Motor neuron (in vitro differentiated cells): ENCODE results near the gene SEMA6B. TPM values are rescaled to one million over a fixed set of nuclear protein-coding genes. Genes with fewer than 3 reads are reported as not detected.
A peak's percentile ranks its signal among the peaks of the same experiment; 100 is the strongest.

Source experiments
- ATAC-seq, 8 experiments: fragments of 200-7000 bp; cut with Tn5 transposase; replicated peaks in 6 of 8; 2 replicates each; pipeline ENCODE4 v1.8.0; 2021; ENCODE audit warnings: mild to moderate bottlenecking in 8 of 8, moderate library complexity in 8 of 8
- H3K27ac ChIP-seq, 2 donors: fragments of 250-450 bp; sonication (Bioruptor Pico); 2 replicates each; pipeline ENCODE4 v1.9.0; 2021; ENCODE audit warnings: antibody characterized with exemption in 2 of 2, mild to moderate bottlenecking in 2 of 2, moderate library complexity in 1 of 2
- H3K4me1 ChIP-seq, 2 donors: fragments of 250-450 bp; sonication (Bioruptor Pico); replicated peaks in 1 of 2; 2 replicates each; pipeline ENCODE4 v1.6.1; 2021; ENCODE audit warnings: antibody characterized with exemption in 2 of 2, mild to moderate bottlenecking in 2 of 2, moderate library complexity in 1 of 2
- H3K4me3 ChIP-seq, 5 donors: fragments of 250-450 bp; sonication (Bioruptor Pico); 2 replicates each; pipeline ENCODE4 v1.9.0; 2021; ENCODE audit warnings: antibody characterized with exemption in 5 of 5, mild to moderate bottlenecking in 5 of 5, moderate library complexity in 4 of 5
- WGBS, 10 experiments: fragments of 450-650 bp; shearing (Covaris generic); methylation state at CpG; one replicate each; pipeline ENCODE4 v1.0.0; 2022; 5-methylcytosine and 5-hydroxymethylcytosine counted together
- in situ Hi-C, 9 experiments: fragments of 400-800 bp; cut with MboI; loops; one replicate each; pipeline ENCODE4 v1.15.0; 2021; ENCODE audit warnings: low sequenced_read_pairs in 9 of 9, low pct_unique_long_range_greater_than_20kb in 2 of 9; ENCODE audit not compliant: unreplicated experiment in 9 of 9
- total RNA-seq, 8 experiments: library from RNA; unstranded; fragments of 300-600 nt; gene quantifications; 2 replicates each; pipeline versions ENCODE4 v1.2.3 to v1.2.4, GENCODE V29; 2022

SEMA6B gene
- total RNA-seq, 8 experiments from 2014 or later = 0.56 to 35.1 (median 13.7) TPM

DNA sequence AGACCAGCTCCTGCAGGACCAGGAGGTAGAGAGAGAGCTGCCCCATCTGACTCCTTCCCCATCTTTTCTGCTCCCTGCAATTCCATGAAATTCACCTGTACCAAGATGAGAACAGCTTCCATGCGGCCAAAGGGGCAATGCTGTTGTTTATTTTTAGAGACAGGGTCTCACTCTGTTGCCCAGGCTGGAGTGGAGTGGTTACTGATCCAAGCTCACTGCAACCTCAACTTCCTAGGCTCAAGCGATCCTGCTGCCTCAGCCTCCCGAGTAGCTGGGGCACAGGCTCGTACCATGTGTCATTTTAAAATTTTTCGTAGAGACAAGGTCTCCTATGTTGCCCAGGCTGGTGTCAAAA is 37.6 kb downstream of the SEMA6B start:
- in situ Hi-C loops = no loop called here
- Histone ChIP-seq H3K4me3 (no peak overlapping the region), H3K4me1 (no peaks in the 10 kb centered on the region), H3K27ac (no peak overlapping the region)
- WGBS, 10 experiments = 20 to 96% (median 78%) methylated on average over 1 to 4 of the region's 5 CpGs; no CpG with 5 or more reads in 3 of the 10 experiments
- ATAC-seq = no peak

DNA sequence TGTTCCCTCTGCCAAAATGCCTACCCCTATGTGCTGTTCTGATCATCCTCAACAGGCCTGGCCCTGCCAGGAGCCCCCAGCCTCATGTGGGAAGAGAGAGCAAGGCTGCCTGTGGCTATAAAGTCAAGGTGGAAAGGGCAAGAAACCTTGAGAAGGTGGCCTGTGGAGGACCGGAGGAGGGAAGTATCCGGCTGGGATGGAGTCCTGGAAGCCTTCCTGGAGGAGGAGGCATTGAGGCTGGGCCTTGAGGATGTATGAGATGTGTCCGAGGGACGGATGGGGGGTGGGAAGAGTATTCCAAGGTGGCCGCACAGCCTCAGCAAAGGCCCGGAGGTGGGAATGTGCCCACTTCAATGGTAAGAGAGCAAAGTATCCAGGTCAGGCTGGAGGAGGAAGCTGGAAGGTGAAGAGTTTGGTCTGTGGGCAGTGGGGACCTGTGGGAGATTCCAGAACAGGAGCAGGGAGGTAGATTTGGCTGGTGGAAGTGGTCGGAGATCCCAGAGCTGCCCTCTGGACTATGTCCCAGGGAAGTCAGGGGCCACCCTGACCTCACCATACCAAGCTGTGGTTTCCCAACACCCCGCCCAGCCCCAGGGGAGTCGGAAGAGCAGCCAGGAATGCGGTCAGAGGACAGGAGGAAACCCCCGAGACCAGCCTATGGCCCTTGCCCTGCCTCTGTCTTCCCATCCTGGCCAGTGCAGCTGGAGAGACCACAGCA is 38.2 kb downstream of the SEMA6B start:
- in situ Hi-C loops = no loop called here
- Histone ChIP-seq H3K27ac (no peak overlapping the region), H3K4me1 (no peaks in the 10 kb centered on the region), H3K4me3 (no peak overlapping the region)
- WGBS, 10 experiments = 36 to 87% (median 79%) methylated on average over 3 to 6 of the region's 11 CpGs; no CpG with 5 or more reads in 2 of the 10 experiments
- peak in 1 of 8 experiments; percentile 25 for ATAC-seq

- in situ Hi-C loops = no loop called here
- Histone ChIP-seq H3K4me3 (no peak overlapping the region), H3K27ac (no peak overlapping the region), H3K4me1 (no peaks in the 10 kb centered on the region)
- ATAC-seq = peak in 5 of 8 experiments; percentile 21 to 46 (median 31)
- WGBS, 10 experiments = 17 to 100% (median 60%) methylated on average over 1 to 7 of the region's 9 CpGs; no CpG with 5 or more reads in 3 of the 10 experiments
Measured at GRCh38 chr19:4519521-4520277, 39.8 kb downstream of the SEMA6B start.

DNA sequence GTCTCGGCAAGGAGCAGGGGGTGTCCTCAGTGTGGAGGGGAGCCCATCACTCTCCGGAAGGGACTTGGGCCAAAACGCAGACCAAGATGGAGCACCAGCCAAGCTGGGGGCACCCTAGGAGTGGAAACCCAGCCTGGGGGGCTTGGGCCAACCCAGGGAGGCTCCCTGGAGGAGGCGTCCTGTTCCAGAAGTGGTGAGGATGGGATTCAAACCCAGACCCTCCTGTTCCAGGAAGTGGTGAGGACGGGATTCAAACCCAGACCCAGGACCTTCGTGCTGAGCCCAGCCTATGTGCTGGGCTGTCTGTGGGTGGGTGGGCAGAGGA is 40.4 kb downstream of the SEMA6B start:
- no peak for ATAC-seq
- Histone ChIP-seq H3K4me3 (no peak overlapping the region), H3K4me1 (no peaks in the 10 kb centered on the region), H3K27ac (no peak overlapping the region)
- in situ Hi-C loops = no loop called here
- 90 to 100% (median 95%) methylated on average over 1 to 4 of the region's 6 CpGs; no CpG with 5 or more reads in 7 of the 10 experiments for WGBS, 10 experiments

DNA sequence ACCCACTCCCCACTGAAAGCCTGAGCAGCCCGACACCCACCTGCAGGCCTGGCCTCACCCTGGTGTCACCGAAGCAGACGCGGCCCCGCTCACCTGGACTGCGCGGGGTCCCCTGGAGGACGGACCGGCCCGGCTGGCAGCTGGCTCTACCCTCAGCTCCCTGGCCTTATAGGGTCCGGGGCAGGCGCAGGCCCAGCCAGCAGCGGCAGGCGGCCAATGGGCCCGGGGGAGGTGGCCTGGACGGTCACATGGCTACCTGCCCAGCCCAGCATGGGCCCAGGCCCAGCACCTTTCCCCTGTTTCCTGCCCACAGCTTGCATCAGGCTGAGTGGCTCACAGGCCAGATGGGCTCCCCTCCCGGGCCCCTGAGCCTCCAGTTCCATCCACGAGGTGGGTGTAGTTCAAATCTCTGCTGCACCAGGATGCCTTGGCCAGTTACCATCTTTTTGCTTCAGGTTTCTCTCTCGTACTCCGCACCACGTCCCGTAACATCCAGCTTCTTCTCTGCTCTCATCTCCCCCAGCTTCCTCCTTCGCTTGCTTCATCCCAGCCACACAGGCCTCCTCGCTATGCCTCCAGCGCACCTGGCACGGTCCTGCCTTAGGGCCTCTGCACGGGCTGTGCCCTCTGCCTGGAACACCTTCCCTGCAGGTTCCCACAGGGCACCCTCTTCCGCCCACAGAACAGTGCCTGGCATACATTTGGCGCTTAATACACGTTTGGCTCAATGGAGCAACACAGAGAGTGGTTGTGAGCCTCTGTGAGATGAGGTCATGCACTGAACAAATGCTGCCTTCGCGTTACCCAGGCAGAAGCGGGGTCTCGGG is 40.9 kb downstream of the SEMA6B start, which contains the start of gene PLIN4:
PLIN4 (minus strand) TSS at position 142 of the 827 bp plus-strand sequence. CDS start 214 bp downstream, outside the sequence.
- no peak within 1 kb of the TSS for H3K4me3 ChIP-seq
- no peak within 1 kb of the TSS for H3K27ac ChIP-seq
- H3K4me1 ChIP-seq = no peaks in the 10 kb centered on the region
- 50 to 100% (median 89%) methylated on average over 1 to 7 of the region's 34 CpGs; no CpG with 5 or more reads in 4 of the 10 experiments for WGBS, 10 experiments
- ATAC-seq = peak; percentile 9 to 58 (median 41)
- in situ Hi-C loops = no loop called here

- in situ Hi-C loops = no loop called here
- peak in 1 of 8 experiments; percentile 3 for ATAC-seq
- no peak overlapping the region for H3K27ac ChIP-seq
- no peaks in the 10 kb centered on the region for H3K4me1 ChIP-seq
- no peak overlapping the region for H3K4me3 ChIP-seq
- 48 to 87% (median 70%) methylated on average over 2 to 7 of the region's 24 CpGs; no CpG with 5 or more reads in 7 of the 10 experiments for WGBS, 10 experiments
Measured at GRCh38 chr19:4517451-4518057, 41.9 kb downstream of the SEMA6B start.

GRCh38 chr19:4516939-4517300 is 42.6 kb downstream of the SEMA6B start:
- WGBS, 10 experiments = 54% methylated on average over 5 of the region's 8 CpGs; no CpG with 5 or more reads in 9 of the 10 experiments
- in situ Hi-C loops = no loop called here

GRCh38 chr19:4516199-4516938 is 43.1 kb downstream of the SEMA6B start:
- no peak overlapping the region for H3K4me3 ChIP-seq
- no peak overlapping the region for H3K27ac ChIP-seq
- 47 to 100% (median 68%) methylated on average over 1 to 3 of the region's 14 CpGs; no CpG with 5 or more reads in 2 of the 10 experiments for whole genome bisulfite sequencing, 10 experiments
- ATAC-seq = peak in 2 of 8 experiments; percentile 6 to 8
- H3K4me1 ChIP-seq = no peaks in the 10 kb centered on the region
- in situ Hi-C loops = no loop called here

More at GRCh38 chr19:4516939-4517300, 42.6 kb downstream of the SEMA6B start:
- no peak overlapping the region for H3K4me3 ChIP-seq
- ATAC-seq = peak in 6 of 8 experiments; percentile 20 to 32 (median 28)
- H3K27ac ChIP-seq = no peak overlapping the region
- H3K4me1 ChIP-seq = no peaks in the 10 kb centered on the region

DNA sequence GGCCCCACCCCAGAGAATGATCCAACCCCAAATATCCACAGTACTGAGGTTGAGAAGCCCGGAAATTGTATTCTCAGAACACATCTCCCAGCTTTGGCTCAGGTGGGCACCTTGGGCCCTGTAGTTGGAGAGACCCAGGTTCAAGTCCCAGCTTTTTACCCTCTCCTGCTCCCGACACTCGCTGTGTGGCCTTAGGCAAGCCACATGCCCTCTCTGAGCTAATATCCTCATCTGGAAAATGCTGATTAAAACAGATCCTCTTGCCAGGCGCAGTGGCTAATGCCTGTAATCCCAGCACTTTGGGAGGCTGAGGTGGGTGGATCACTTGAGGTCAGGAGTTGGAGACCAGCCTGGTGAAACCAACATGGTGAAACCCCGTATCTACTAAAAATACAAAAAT is 43.8 kb downstream of the SEMA6B start:
- WGBS, 10 experiments = 0 to 100% (median 80%) methylated on average over 1 to 4 of the region's 5 CpGs; no CpG with 5 or more reads in 3 of the 10 experiments
- no peak for ATAC-seq
- in situ Hi-C loops = no loop called here
- Histone ChIP-seq H3K4me1 (no peaks in the 10 kb centered on the region), H3K27ac (no peak overlapping the region), H3K4me3 (no peak overlapping the region)

DNA sequence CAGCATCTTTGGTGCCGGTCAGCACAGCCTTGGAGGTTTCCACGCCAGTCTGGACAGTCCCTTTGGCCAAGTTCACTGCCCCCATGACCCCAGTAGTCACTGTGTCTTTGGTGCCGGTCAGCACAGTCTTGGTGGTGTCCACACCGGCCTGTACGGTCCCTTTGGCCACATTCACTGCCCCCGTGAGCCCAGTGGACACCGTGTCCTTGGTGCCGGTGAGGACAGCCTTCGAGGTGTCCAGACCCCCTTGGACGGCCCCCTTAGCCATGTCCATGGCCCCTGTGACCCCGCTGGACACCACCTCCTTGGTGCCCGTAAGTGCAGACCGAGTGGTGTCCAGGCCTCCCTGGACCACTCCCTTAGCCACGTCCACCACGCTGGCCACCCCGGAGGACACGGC is 46.2 kb downstream of the SEMA6B start:
- no peak for ATAC-seq
- no peak overlapping the region for H3K4me3 ChIP-seq
- WGBS, 10 experiments = 80% methylated on average over 1 of the region's 17 CpGs; no CpG with 5 or more reads in 9 of the 10 experiments
- in situ Hi-C loops = no loop called here
- no peaks in the 10 kb centered on the region for H3K4me1 ChIP-seq
- no peak overlapping the region for H3K27ac ChIP-seq

DNA sequence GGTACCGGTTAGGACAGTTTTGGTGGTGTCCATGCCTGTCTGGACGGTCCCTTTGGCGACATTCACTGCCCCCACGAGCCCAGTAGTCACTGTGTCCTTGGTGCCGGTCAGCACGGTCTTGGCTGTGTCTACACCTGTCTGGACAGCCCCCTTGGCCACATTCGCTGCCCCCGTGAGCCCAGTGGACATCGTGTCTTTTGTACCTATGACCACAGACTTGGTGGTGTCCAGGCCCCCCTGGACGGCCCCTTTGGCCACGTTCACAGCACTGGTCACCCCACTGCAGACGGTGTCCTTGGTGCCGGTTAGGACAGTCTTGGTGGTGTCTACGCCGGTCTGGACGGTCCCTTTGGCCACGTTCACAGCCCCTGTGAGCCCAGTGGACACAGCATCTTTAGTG is 47.4 kb downstream of the SEMA6B start:
- no peak overlapping the region for H3K27ac ChIP-seq
- no peak for ATAC-seq
- H3K4me3 ChIP-seq = no peak overlapping the region
- WGBS, 10 experiments = 56 to 100% (median 90%) methylated on average over 1 to 5 of the region's 17 CpGs; no CpG with 5 or more reads in 6 of the 10 experiments
- in situ Hi-C loops = no loop called here
- no peaks in the 10 kb centered on the region for H3K4me1 ChIP-seq
